ENCODE measurements around the gene SNX9.

- no peak for TF ChIP-seq POLR2A (IDR thresholded peaks at IDR 0.05; ENCODE audit: low read length)
- TF ChIP-seq GATA1 (IDR thresholded peaks at IDR 0.05; ENCODE audit: low read depth, low read length) = no peak
Measured at GRCh38 chr6:157812425-157813171, 10.4 kb upstream of the SNX9 start.
